Mesothelial cell of epicardium (in vitro differentiated cells): Measurements from ENCODE around the gene RING1. TPM values are rescaled to one million over a fixed set of nuclear protein-coding genes. Genes with fewer than 3 reads are reported as not detected.
A peak's percentile ranks its signal among the peaks of the same experiment; 100 is the strongest.

Source experiments
- DNase-seq, 2 experiments: peaks; one replicate each; pipeline ENCODE4 v3.0.0; 2021; ENCODE audit warnings: low spot score in 2 of 2; ENCODE audit not compliant: unreplicated experiment in 2 of 2
- H3K27ac Mint-ChIP-seq: 2 replicates; pipeline ENCODE4 v1.8.0; 2021; ENCODE audit warnings: mixed read lengths
- H3K27me3 Mint-ChIP-seq: 2 replicates; pipeline ENCODE4 v1.8.0; 2021; ENCODE audit warnings: low read depth, mixed read lengths
- H3K36me3 Mint-ChIP-seq: 2 replicates; pipeline ENCODE4 v1.8.0; 2021; ENCODE audit warnings: mixed read lengths
- H3K4me1 Mint-ChIP-seq: 2 replicates; pipeline ENCODE4 v1.8.0; 2021; ENCODE audit warnings: mixed read lengths
- H3K4me3 Mint-ChIP-seq: 2 replicates; pipeline ENCODE4 v1.8.0; 2021; ENCODE audit warnings: mild to moderate bottlenecking, moderate library complexity, mixed read lengths
- H3K9me3 Mint-ChIP-seq: 2 replicates; pipeline ENCODE4 v1.8.0; 2021; ENCODE audit warnings: mixed read lengths
- CTCF ChIP-seq: fragments of 200-600 bp; sonication (generic); IDR thresholded peaks from one replicate; pipeline ENCODE4 v1.5.0; 2021; ENCODE audit warnings: antibody characterized with exemption; ENCODE audit not compliant: unreplicated experiment
- total RNA-seq: library from RNA; stranded (reverse); gene quantifications from 3 replicates; pipeline ENCODE4 v1.2.1, GENCODE V29; 2021

Gene RING1
- total RNA-seq, 1 donor from 2014 or later = 59.0 TPM

GRCh38 chr6:33248643-33248931 lies 40.3 kb downstream of the RING1 start:
- Mint-ChIP-seq H3K9me3 (no peaks in the 10 kb centered on the region), H3K36me3 (peaks cover 21% of the 10 kb centered on the region), H3K27me3 (peaks cover 14% of the 10 kb centered on the region)

GRCh38 chr6:33248932-33249731 lies 40.8 kb downstream of the RING1 start:
- no peak for TF ChIP-seq CTCF
- Mint-ChIP-seq H3K27ac (peak overlapping the region; percentile 85), H3K27me3 (peaks cover 9% of the 10 kb centered on the region), H3K9me3 (no peaks in the 10 kb centered on the region), H3K36me3 (peaks cover 21% of the 10 kb centered on the region), H3K4me1 (peaks cover 18% of the 10 kb centered on the region), H3K4me3 (peak overlapping the region; percentile 81)
- peak; percentile 80 to 89 for DNase-seq

More at GRCh38 chr6:33248643-33248931, 40.3 kb downstream of the RING1 start:
- peaks cover 18% of the 10 kb centered on the region for H3K4me1 Mint-ChIP-seq
- H3K4me3 Mint-ChIP-seq = peak overlapping the region; percentile 81
- DNase-seq = no peak
- H3K27ac Mint-ChIP-seq = peak overlapping the region; percentile 71
- peak; percentile 49 for TF ChIP-seq CTCF

- peaks cover 9% of the 10 kb centered on the region for H3K27me3 Mint-ChIP-seq
- no peak for TF ChIP-seq CTCF
Observed at GRCh38 chr6:33249732-33250630, 41.7 kb downstream of the RING1 start.

GRCh38 chr6:33250731-33251130 lies 42.4 kb downstream of the RING1 start:
- no peak for DNase-seq
- H3K27me3 Mint-ChIP-seq = peaks cover 9% of the 10 kb centered on the region
- peaks cover 22% of the 10 kb centered on the region for H3K36me3 Mint-ChIP-seq
- no peak overlapping the region for H3K4me3 Mint-ChIP-seq
- peaks cover 18% of the 10 kb centered on the region for H3K4me1 Mint-ChIP-seq
- no peak for TF ChIP-seq CTCF
- H3K9me3 Mint-ChIP-seq = no peaks in the 10 kb centered on the region
- no peak overlapping the region for H3K27ac Mint-ChIP-seq

More at GRCh38 chr6:33249732-33250630, 41.7 kb downstream of the RING1 start:
- Mint-ChIP-seq H3K36me3 (peaks cover 21% of the 10 kb centered on the region), H3K4me3 (peak overlapping the region; percentile 81), H3K4me1 (peaks cover 18% of the 10 kb centered on the region), H3K9me3 (no peaks in the 10 kb centered on the region), H3K27ac (peak overlapping the region; percentile 85)
- DNase-seq = no peak

- TF ChIP-seq CTCF = no peak
Observed at GRCh38 chr6:33251395-33252012, 43.2 kb downstream of the RING1 start.

More at GRCh38 chr6:33251395-33252012, 43.2 kb downstream of the RING1 start:
- peaks cover 25% of the 10 kb centered on the region for H3K36me3 Mint-ChIP-seq
- H3K27ac Mint-ChIP-seq = no peak overlapping the region
- H3K9me3 Mint-ChIP-seq = no peaks in the 10 kb centered on the region
- no peak for DNase-seq
- H3K4me1 Mint-ChIP-seq = peaks cover 18% of the 10 kb centered on the region
- H3K4me3 Mint-ChIP-seq = no peak overlapping the region
- H3K27me3 Mint-ChIP-seq = peaks cover 5% of the 10 kb centered on the region
